Inflammatory macrophage treated with lipopolysaccharide for 4 hours (primary cell): ENCODE results near the gene IKZF3.
"Not testable (repeated sequence)": the region's sequence is repeated elsewhere in the genome, so short reads cannot be mapped to it uniquely, and the experiment has no call there.

Experiments
- DNase-seq: peaks from one replicate; pipeline ENCODE4 v3.0.0-alpha.2; 2020

Gene IKZF3

DNA sequence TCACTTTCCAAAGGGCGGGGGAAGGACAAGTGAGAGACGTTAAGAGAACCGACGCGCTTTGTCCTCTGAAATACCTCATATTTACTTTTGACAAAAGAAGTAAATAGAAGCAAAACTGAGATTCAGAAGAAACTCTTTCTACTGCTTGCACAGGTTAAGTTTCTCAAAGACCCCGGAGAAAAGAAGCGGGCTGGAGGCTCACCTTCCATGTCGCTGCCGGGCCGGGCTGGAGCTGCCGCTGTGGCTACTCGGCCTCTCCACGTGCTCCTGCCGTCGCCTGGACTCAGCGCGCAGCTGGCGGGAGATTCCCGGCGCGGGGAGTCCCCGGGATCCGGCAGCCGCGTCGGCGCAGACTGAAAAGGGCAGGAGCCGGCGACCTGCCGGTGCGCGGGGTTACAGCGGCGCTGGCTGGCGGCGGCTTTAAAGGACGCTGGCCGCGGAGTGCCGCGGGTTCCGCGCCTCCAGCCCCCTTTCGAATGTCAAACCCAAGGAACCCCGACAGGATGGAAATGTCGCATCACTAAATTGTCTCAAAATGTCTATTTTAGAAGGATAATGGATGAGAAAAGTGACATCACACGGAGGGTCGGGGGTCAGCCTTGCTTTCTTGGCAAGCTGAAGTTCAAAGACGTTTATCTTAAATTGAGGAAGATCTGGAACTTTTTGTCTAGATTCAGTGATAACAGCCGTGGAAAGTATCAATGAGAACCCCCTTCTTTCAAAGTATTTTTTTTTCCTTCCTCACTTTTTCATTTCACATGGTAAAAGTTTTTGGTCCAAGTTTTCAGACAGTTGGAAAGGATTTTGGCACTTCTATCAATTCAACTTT, at the start of gene IKZF3:
TSS of gene IKZF3 (minus strand) at position 395 of the 829 bp plus-strand sequence. CDS start at position 209, 186 bp downstream.
- DNase-seq: peak; percentile 61

DNA sequence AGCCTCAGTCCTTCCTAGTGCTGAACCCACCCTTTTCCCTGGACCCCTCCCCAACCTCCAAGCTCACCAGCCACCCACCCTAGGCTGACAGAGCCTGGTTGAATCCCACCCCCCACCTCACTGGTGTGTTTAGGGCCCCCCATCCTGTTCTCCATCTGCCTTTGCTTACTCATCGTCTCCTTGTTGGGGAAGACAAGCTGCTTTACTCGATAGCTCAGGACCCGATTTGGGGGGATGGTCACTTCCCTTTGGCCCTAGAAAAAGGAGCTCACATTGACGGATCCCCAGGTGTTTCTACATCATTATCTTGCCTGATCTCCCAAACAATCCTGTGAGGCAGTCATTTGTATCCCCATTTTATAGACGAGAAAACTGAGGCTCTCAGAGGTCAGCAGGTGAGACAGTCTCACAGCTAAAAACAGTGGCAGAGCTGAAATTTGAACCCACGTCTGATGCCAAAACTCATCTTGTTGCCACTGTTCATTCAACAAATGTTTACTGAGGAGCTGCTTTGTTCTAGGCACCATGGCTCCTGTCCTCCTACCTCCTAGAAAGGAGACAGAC, 44.8 kb upstream of the IKZF3 start:
- DNase-seq: no peak

- no peak for DNase-seq
These were observed 40.8 kb upstream of the IKZF3 start for GRCh38 chr17:39904990-39905288.

DNA sequence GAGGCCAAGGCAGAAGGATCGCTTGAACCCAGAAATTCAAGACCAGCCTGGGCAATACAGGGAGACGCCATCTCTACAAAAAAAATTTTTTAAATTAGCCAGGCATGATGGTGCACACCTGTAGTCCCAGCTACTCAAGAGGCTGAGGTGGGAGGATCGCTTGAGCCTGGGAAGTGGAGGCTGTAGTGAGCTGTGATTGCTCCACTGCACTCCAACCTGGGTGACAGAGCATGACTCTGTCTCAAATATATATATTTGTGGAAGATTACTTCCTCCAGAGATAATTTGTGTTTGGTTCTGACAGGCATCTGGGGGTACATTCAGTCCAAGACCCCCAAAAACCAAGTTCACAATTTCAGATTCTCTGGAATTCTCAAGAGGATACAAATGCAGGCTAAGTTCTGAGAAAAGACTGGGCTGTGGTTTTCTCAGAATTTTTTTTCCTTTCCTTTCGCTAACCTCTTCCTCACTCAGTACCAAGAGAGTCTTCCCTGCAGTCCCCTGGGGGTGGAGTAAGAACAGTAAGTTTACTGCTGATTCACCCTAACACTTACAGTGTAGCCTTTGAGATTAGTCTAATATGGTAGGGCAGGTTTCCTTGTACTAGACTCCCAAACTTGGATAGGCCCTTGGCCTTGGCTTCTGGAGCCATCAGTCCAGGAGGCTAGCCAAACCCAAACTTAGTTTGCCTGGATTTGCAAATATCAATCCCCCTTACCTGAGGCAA, 39.2 kb upstream of the IKZF3 start:
- peak; percentile 3 for DNase-seq

- not testable (repeated sequence) for DNase-seq
These were observed 37.9 kb upstream of the IKZF3 start for GRCh38 chr17:39902027-39902426.

GRCh38 chr17:39899215-39899614, 35.1 kb upstream of the IKZF3 start:
- no peak for DNase-seq

DNA sequence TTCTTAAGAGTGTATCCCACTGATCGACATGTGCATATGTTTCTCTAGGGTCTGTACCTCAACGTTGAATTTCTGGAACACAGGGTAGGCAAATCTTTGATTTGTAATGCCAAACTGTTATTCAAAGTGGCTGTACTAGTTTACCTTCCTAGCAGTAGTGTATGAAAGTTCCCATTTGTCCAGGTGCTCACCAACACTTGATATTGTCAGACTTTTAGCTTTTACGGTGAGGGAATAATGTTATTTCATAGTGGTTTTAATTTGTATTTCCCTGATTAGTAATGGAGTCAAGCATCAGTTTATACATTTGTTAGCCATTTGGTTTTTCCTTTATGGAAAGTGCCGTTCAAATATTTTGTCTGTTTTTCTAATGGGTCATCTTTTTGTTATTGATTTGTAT, 34.0 kb upstream of the IKZF3 start:
- DNase-seq: no peak

GRCh38 chr17:39894681-39895376, 30.7 kb upstream of the IKZF3 start:
- DNase-seq: no peak

- no peak for DNase-seq
These were observed 25.1 kb upstream of the IKZF3 start for GRCh38 chr17:39889200-39889599.

- no peak for DNase-seq
These were observed 23.0 kb upstream of the IKZF3 start for GRCh38 chr17:39887078-39887477.

- not testable (repeated sequence) for DNase-seq
These were observed 22.0 kb upstream of the IKZF3 start for GRCh38 chr17:39886102-39886501.

DNA sequence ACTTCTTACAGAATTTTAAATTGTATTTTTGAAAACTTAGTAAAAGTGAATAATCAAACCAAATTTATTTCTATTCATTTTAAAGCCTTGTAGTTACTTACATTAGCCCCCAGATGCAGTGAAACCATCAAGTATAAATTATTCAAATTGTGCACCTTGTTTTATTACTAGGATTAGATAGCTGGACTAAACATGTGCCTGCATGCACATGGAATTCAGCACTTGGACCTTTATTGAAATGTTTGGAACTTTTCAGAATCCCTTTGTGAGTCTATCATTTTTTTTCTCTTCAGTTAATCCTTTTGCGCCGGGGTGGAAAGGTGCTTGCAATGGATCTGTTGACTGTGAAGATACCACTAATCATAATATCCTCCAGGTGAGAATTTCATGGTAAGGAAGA, 8.6 kb upstream of the IKZF3 start:
- DNase-seq: no peak

GRCh38 chr17:39871801-39872200, 7.7 kb upstream of the IKZF3 start:
- no peak for DNase-seq

GRCh38 chr17:39870776-39871175, 6.7 kb upstream of the IKZF3 start:
- no peak for DNase-seq

DNA sequence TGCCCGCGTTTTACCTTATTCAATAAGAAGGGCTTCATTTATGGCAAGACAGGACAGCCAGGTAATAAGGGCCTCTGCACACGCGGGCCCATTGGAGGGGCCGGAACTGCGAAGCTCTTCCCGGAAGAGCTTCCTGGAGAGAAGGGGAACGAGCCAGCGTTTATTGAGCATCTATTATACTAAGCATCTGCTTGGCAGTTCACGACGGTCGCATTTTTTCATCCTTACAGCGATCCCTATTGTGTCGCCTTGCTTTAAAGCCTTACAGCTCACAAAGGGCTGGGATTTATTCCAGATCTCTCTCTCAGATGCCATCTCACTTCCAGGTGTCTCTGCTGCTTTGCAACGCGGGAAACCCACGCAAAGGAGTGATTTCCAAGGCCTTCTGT, 4.4 kb upstream of the IKZF3 start:
- no peak for DNase-seq

DNA sequence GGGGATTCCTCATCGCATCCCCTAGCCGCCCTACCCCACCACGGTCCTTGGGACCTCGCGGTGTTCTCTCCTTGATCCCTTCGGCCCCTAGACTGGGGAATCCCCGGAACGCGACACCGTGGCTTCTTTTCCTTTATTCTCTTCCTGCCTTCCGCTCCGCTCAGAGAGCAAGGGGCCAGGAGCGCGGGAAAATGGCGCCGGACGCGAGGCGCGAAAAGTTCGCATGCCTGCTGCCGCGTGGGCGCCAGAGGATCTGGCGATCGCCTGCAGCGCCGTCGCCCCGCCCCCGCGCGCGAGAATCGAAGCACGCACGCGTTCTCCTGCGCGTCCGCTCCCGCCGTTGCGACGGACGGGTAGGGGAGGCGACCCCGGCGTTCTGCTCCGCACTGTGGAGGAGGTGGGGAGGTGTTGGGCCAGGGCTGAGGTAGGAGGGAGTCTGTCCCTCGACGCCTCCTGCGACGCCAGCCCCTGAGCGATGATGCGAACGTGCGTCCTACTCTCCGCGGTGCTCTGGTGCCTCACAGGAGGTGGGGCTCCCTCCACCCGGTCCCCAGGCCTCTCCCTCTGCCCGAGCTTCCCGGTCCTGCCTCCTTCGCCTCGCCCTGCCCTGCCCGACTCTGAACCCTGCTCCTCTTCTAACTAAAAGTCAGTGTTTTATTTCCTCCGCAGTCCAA, 3.9 kb upstream of the IKZF3 start, which contains the start of gene ZPBP2:
TSS of gene ZPBP2 (plus strand) at position 323 of the 674 bp plus-strand sequence. CDS start at position 476, 153 bp downstream.
- no peak for DNase-seq

- no peak for DNase-seq
These were observed 3.2 kb upstream of the IKZF3 start for GRCh38 chr17:39867084-39867879.

DNA sequence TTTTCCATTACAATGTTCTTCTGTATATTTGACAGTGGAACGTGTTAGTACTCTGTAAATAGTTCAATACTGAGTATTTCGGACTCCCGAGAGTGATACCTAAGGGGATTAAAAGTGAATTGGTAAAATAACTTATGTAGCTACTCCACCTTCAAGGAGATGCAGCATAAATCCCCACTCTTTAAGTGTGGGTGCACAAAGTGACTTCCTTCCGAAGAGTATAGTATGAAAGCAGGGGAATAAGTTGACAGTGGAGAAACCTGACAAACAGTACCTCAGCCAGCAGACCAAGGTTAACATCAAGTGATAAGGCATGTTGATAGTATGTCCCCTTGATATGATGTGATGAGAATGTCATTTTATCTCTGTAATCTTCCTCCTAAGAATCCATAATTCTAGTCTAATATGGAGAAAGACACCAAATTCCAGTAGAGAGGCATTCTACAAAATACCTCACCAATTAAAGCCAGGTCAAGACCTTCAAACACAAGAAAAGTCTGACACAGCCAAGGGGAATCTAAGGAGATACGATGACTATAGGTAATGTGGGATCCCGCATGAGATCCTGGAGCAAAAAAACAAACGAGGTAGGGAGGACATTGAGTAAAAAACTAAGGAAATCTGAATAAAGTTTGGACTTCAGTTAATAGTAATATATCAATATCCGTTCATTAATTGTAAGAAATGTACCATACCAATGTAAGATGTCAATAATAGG, 2.1 kb upstream of the IKZF3 start:
- no peak for DNase-seq

DNA sequence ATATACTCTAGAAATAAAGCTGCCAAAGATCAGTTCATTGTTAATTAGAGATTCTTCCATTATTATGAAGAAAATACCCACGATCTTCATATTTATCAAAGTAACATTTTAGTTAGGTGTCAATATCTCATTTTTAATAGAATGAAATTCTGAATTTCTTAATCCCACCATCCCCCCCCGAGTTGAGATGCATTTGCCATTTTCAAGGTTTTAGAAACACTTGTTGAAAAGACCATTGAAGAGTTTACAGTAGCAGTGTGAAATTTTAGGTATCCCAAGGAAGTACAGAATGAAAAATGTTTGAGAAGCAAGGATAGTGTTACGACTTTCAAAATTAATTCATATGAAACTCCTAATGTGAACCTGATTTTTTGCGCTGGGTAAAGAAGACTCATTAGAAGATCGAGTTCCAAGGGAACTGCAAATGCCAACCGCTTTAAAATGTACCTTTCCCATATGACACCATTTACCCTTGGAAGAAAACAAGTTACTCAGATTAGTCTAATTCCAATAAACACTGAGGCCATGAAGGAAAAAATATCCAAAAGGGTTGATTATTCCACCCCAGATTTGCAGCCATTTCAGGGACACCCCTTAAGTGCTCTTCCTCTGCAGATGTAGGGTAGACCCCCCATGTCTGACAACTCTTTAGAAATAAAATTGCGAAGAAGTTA, 731 bp downstream of the IKZF3 start:
- no peak for DNase-seq

DNA sequence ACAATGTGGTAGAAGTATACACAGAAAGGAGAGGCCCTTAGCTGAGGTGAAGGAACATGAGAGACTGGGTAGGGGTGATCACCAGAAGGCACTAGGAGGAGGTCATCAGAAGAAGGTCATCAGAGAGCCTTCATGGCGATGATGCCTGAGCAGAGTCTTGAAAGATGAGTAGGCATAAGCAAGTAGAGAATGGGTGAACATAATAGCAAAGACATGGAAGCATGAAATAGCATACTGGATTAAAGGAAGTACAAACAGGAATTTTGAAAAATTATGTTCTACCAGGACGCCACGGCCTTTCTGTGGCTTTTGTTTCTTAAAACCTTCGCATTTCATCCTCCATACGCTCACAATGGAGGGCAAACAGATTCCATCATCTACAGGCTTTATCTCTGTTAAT, 2.9 kb downstream of the IKZF3 start:
- DNase-seq: no peak
